SU-DHL-6 (cell line): ENCODE data around the gene KERA.

Experiments used
- EZH2phosphoT487 ChIP-seq: fragments of 200-600 bp; sonication (generic), shearing (Covaris generic); conservative IDR thresholded peaks from 2 replicates; pipeline ENCODE4 v1.6.1; 2018; ENCODE audit warnings: mild to moderate bottlenecking, antibody characterized with exemption, low read length, moderate library complexity, mixed read lengths
- TF ChIP-seq, protein P1 (sequence below): fragments of 200-600 bp; sonication (generic); IDR thresholded peaks from one replicate; pipeline ENCODE4 v1.5.1; 2017; ENCODE audit warnings: antibody characterized with exemption, mild to moderate bottlenecking, low read length, moderate library complexity; ENCODE audit not compliant: insufficient read depth, poor library complexity, severe bottlenecking

DNA sequence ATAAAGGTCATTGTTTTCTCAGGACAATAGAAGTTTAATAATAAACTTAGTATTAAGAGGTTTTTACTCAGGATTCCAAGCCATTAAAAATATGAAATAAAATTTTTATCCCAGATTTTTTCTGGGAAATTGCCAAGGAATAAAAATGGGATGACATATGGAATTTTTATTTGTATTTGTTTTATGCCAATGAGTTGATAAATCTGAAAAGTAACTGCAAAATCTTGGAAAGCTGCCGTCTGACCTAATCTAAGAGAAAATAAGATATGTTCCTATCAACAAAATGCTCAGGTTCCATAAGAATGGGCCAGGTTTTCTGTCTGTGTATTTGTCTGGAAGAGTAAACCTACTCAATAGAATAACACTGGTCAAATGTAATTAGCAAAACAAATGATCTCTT, 22.2 kb upstream of the KERA start:
- TF ChIP-seq, protein P1, sequence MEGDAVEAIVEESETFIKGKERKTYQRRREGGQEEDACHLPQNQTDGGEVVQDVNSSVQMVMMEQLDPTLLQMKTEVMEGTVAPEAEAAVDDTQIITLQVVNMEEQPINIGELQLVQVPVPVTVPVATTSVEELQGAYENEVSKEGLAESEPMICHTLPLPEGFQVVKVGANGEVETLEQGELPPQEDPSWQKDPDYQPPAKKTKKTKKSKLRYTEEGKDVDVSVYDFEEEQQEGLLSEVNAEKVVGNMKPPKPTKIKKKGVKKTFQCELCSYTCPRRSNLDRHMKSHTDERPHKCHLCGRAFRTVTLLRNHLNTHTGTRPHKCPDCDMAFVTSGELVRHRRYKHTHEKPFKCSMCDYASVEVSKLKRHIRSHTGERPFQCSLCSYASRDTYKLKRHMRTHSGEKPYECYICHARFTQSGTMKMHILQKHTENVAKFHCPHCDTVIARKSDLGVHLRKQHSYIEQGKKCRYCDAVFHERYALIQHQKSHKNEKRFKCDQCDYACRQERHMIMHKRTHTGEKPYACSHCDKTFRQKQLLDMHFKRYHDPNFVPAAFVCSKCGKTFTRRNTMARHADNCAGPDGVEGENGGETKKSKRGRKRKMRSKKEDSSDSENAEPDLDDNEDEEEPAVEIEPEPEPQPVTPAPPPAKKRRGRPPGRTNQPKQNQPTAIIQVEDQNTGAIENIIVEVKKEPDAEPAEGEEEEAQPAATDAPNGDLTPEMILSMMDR, result no peak
- TF ChIP-seq EZH2phosphoT487, result no peak
